Right lobe of liver (tissue), 6 donors: Measurements from ENCODE around the gene SNX21. TPM values are rescaled to one million over a fixed set of nuclear protein-coding genes. Genes with fewer than 3 reads are reported as not detected.

Experiments
- ATAC-seq, 4 donors: fragments of 200-7000 bp; cut with Tn5 transposase; one replicate each; pipeline ENCODE4 v1.9.1; 2020; ENCODE audit warnings: mild to moderate bottlenecking in 4 of 4, moderate library complexity in 4 of 4
- DNase-seq, 3 donors: peaks; one replicate each; pipeline ENCODE4 v3.0.0-alpha.2; 2020
- H3K27ac ChIP-seq, 3 donors: fragments of 200-600 bp; one replicate each; pipeline ENCODE4 v1.8.0; 2022
- H3K27me3 ChIP-seq, 2 donors: fragments of 200-600 bp; one replicate each; pipeline ENCODE4 v1.8.0; 2022
- H3K36me3 ChIP-seq, 4 donors: fragments of 200-600 bp; sonication (generic) in 1 of 4; one replicate each; pipeline versions ENCODE4 v1.5.1 to v1.8.0; 2017 to 2022; ENCODE audit warnings: control low read depth in 1 of 4
- H3K4me1 ChIP-seq, 4 donors: fragments of 200-600 bp; sonication (generic) in 1 of 4; one replicate each; pipeline versions ENCODE4 v1.5.1 to v1.8.0; 2017 to 2022; ENCODE audit warnings: control low read depth in 1 of 4
- H3K4me3 ChIP-seq, 3 donors: fragments of 200-600 bp; one replicate each; pipeline ENCODE4 v1.8.0; 2022
- H3K9me3 ChIP-seq, 4 donors: fragments of 200-600 bp; sonication (generic) in 1 of 4; one replicate each; pipeline versions ENCODE4 v1.5.1 to v1.8.0; 2017 to 2022; ENCODE audit warnings: control low read depth in 1 of 4
- POLR2A ChIP-seq: fragments of 450-650 bp; IDR thresholded peaks from one replicate; pipeline ENCODE4 v1.6.1; 2017; ENCODE audit warnings: antibody characterized with exemption, mild to moderate bottlenecking
- WGBS: methylation state at CpG from one replicate; pipeline ENCODE4 v1.1.6; 2018; ENCODE audit warnings: low coverage, low lambda C conversion rate; ENCODE audit not compliant: insufficient coverage; ENCODE audit errors: missing lambda C conversion rate; 5-methylcytosine and 5-hydroxymethylcytosine counted together
- intact Hi-C, 2 donors: fragments of 100-400 bp; cut with DNase I; formaldehyde crosslinking; loops; one replicate each; pipeline versions ENCODE4 v1.11.2 to v1.14.1; 2022
- total RNA-seq, 6 experiments: library from RNA; depleted of rRNA in 2 of 6; stranded (reverse); fragments of >200 nt in 2 of 6; fragmentation: NEBNext Ultra II Directional in 3 of 6; extraction: Animal tissue kit (Norgen Biotek cat#: 25700) in 3 of 6; gene quantifications; one replicate each; pipeline versions ENCODE4 v1.1.0 to v1.2.4, GENCODE V29; 2016 to 2023
- TF ChIP-seq, protein P1 (sequence below), 4 donors: fragments of 200-600 bp in 3 of 4; fragments of 450-650 bp in 1 of 4; IDR thresholded peaks; one replicate each; pipeline versions ENCODE4 v1.5.1 to v1.8.0; 2016 to 2022; ENCODE audit warnings: antibody characterized with exemption in 4 of 4, mild to moderate bottlenecking in 2 of 4
- donor health status: DM: no; HTN: yes; CAD: no.
- donor health status: DM: no; HTN: no; CAD: no.
- donor health status: DM: no; HTN: no; CAD: no.
- donor health status: DM: no; HTN: yes; CAD: no.
- donor health status: DM: no; HTN: yes; CAD: no.

Gene SNX21
- total RNA-seq, 6 experiments from 2014 or later = 3.4 to 21.8 (median 6.8) TPM

DNA sequence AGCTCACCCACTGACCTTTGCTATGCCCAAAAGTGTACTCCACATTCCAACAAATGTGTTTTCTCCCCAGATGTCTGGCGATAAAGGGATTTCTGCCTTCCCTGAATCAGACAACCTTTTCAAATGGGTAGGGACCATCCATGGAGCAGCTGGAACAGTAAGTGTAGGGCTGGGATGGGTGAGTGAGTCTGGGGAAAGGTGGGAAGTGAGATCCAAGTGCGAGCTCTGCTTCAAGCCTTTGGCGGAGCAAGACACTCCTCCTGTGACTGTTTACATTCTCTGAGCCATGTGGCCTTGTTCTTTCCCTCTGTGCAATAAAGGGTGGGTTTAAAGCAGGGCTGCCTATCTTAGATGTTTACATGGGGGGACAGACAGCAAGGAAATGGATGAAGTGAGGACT lies 19.3 kb upstream of the SNX21 start:
- Histone ChIP-seq H3K36me3 (peaks cover 0 to 19% (median 8%) of the 10 kb centered on the region in 4 donors), H3K9me3 (no peaks in the 10 kb centered on the region), H3K4me1 (peaks cover 0 to 6% (median 0%) of the 10 kb centered on the region in 4 donors), H3K27ac (no peak overlapping the region), H3K4me3 (no peak overlapping the region), H3K27me3 (no peaks in the 10 kb centered on the region)
- WGBS = 95% methylated on average over 3 of the region's 3 CpGs
- TF ChIP-seq POLR2A = no peak
- intact Hi-C loops = loop anchor here in 1 of 2 donors (10.0 kb wide), 1 partner anchor 140 kb away; no protein-coding TSS in a partner anchor
- ATAC-seq (no peak), DNase-seq (no peak)

DNA sequence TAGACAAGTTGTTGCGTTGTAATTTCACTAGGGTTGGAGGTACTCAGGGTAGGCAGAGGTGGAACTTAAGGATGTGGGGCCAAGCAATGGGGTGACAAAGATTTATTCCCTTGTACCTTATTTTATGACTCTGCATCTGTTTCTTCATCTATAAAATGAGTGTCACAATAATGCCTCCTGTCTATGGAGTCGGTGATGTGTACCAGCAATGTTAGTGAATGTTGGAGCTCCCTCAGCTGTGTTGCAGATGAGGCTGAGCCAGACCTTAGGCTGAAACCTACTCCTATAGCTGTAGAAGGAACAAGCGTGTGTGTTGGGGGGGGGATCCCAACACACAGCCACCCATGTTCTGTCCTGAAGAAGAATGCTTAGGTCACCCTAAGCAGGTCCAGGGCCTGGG lies 16.6 kb upstream of the SNX21 start:
- 100% methylated on average over 2 of the region's 3 CpGs for WGBS
- intact Hi-C loops = loop anchor here in 1 of 2 donors (10.0 kb wide), 1 partner anchor 138 kb away; no protein-coding TSS in a partner anchor
- ATAC-seq (no peak), DNase-seq (no peak)
- Histone ChIP-seq H3K27me3 (peaks cover 0 to 3% of the 10 kb centered on the region in 2 donors), H3K9me3 (no peaks in the 10 kb centered on the region), H3K4me3 (no peak overlapping the region), H3K4me1 (peaks cover 0 to 6% (median 0%) of the 10 kb centered on the region in 4 donors), H3K27ac (no peak overlapping the region), H3K36me3 (no peaks in the 10 kb centered on the region)
- TF ChIP-seq, protein P1, sequence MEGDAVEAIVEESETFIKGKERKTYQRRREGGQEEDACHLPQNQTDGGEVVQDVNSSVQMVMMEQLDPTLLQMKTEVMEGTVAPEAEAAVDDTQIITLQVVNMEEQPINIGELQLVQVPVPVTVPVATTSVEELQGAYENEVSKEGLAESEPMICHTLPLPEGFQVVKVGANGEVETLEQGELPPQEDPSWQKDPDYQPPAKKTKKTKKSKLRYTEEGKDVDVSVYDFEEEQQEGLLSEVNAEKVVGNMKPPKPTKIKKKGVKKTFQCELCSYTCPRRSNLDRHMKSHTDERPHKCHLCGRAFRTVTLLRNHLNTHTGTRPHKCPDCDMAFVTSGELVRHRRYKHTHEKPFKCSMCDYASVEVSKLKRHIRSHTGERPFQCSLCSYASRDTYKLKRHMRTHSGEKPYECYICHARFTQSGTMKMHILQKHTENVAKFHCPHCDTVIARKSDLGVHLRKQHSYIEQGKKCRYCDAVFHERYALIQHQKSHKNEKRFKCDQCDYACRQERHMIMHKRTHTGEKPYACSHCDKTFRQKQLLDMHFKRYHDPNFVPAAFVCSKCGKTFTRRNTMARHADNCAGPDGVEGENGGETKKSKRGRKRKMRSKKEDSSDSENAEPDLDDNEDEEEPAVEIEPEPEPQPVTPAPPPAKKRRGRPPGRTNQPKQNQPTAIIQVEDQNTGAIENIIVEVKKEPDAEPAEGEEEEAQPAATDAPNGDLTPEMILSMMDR (IDR thresholded peaks at IDR 0.05) = no peak
- no peak for TF ChIP-seq POLR2A

DNA sequence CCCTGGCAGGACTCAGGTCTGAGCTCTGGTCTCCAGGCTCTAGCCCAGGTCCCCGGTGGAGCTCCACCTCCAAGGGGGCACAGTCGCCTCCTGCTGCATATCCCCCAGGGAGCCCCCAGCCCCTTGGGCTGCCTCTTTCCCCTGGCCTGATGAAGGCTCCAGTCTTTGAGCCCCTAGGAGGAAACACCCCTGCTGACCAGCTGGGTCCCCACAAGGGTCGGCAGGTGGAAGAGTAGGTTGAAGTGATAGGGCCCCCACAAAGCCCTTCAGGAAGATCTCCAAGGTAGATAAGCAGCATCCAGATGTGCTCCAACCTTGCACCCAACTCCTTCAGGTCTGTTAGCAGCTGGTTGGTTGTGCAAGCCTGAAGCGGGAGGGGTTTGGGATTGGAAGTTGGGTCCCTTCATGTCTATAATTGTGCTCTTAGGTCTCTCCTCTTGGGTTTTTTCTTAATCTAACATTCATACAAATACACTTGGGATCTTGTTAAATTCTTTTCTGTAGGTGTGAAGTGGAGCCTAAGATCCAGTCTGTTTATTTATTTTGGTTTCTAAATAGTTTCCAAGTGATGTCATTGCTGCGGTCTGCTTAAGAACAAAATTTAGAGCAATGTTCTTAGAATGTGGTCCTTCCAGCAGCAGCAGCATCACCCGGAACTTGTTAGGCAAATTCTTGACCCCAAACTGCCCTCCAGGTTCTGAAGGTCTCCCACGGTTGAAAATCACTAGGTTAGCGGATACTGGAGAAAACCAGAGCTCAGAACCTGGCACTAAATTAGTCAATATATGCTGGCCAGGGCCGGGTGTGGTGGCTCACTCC lies 16.0 kb upstream of the SNX21 start:
- Histone ChIP-seq H3K9me3 (no peaks in the 10 kb centered on the region), H3K27ac (no peak overlapping the region), H3K4me1 (peaks cover 0 to 6% (median 0%) of the 10 kb centered on the region in 4 donors), H3K4me3 (no peak overlapping the region), H3K27me3 (peaks cover 0 to 8% of the 10 kb centered on the region in 2 donors), H3K36me3 (no peaks in the 10 kb centered on the region)
- 65% methylated on average over 6 of the region's 9 CpGs for WGBS
- intact Hi-C loops = loop anchor here in 1 of 2 donors (10.0 kb wide), 1 partner anchor 137 kb away; no protein-coding TSS in a partner anchor
- DNase-seq (no peak), ATAC-seq (no peak)
- TF ChIP-seq, protein P1 (IDR thresholded peaks at IDR 0.05) = no peak
- TF ChIP-seq POLR2A = no peak

DNA sequence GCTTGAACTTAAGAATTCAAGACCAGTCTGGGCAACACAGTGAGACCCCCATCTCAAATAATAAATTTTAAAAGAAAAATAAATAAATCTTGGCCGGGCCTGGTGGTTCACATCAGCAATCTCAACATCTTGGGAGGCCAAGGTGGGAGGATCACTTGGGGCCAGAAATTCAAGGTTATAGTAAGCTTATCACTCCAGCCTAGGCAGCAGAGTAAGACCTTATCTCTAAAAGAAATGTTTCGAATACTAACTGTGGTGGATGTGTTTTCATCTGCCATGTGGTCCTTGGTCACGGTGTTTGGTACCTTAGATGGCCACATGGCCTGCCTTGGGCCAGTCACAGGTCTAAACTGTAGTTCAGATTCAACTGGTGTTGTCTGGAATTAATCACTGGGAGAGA lies 15.4 kb upstream of the SNX21 start:
- 79% methylated on average over 3 of the region's 3 CpGs for WGBS
- no peaks in the 10 kb centered on the region for H3K9me3 ChIP-seq
- peaks cover 0 to 12% of the 10 kb centered on the region in 2 donors for H3K27me3 ChIP-seq
- no peaks in the 10 kb centered on the region for H3K4me1 ChIP-seq
- no peak overlapping the region for H3K4me3 ChIP-seq
- no peak for ATAC-seq
- H3K36me3 ChIP-seq = no peaks in the 10 kb centered on the region
- no peak for DNase-seq
- no peak for TF ChIP-seq POLR2A
- TF ChIP-seq, protein P1 (IDR thresholded peaks at IDR 0.05) = no peak
- no peak overlapping the region for H3K27ac ChIP-seq
- intact Hi-C loops = loop anchor here in 1 of 2 donors (10.0 kb wide), 1 partner anchor 137 kb away; no protein-coding TSS in a partner anchor

DNA sequence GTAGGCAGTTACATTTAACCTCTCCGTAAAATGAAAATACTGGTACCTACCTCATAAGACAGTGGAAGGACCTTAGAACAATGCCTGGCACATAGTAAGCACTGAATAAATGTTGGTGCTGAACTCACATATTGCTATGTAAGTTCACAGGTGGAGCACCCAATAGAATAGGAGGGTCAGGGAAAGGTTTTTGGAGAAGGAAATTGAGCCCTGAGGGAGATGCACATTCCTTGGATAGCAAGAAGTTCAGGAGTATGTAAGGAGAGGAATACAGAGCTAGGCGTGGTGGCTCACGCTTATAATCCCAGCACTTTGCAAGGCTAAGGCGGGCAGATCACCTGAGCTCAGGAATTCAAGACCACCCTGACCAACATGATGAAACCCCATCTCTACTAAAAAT lies 14.1 kb upstream of the SNX21 start:
- no peak overlapping the region for H3K4me3 ChIP-seq
- ATAC-seq (no peak), DNase-seq (no peak)
- WGBS = 95% methylated on average over 4 of the region's 4 CpGs
- intact Hi-C loops = loop anchor here in 1 of 2 donors (10.0 kb wide), 1 partner anchor 135 kb away; no protein-coding TSS in a partner anchor
- no peak for TF ChIP-seq POLR2A
- TF ChIP-seq, protein P1 (IDR thresholded peaks at IDR 0.05) = no peak
- peaks cover 0 to 16% of the 10 kb centered on the region in 2 donors for H3K27me3 ChIP-seq
- no peaks in the 10 kb centered on the region for H3K36me3 ChIP-seq
- no peaks in the 10 kb centered on the region for H3K9me3 ChIP-seq
- no peaks in the 10 kb centered on the region for H3K4me1 ChIP-seq
- H3K27ac ChIP-seq = no peak overlapping the region
